Gastrocnemius medialis (tissue), 4 donors: ENCODE data around the gene DDI1. TPM values are rescaled to one million over a fixed set of nuclear protein-coding genes. Genes with fewer than 3 reads are reported as not detected.

Source experiments
- ATAC-seq, 2 donors: fragments of 150-250 bp; one replicate each; pipeline ENCODE4 v1.9.1; 2016
- DNase-seq, 2 donors: peaks; one replicate each; pipeline ENCODE4 v3.0.0-alpha.2; 2019
- H3K27ac ChIP-seq, 4 donors: fragments of 200-600 bp; sonication (generic); 1 replicate in 1 of 4; 2 replicates in 3 of 4; pipeline ENCODE4 v1.5.1; 2016 to 2018; ENCODE audit warnings: mild to moderate bottlenecking in 2 of 4, moderate library complexity in 1 of 4
- H3K27me3 ChIP-seq, 3 donors: fragments of 200-600 bp; sonication (generic) in 2 of 3; 1 replicate in 1 of 3; 2 replicates in 2 of 3; pipeline versions ENCODE4 v1.5.1 to v1.6.0; 2016 to 2019; ENCODE audit warnings: mild to moderate bottlenecking in 1 of 3, moderate library complexity in 1 of 3
- H3K36me3 ChIP-seq, 2 donors: fragments of 200-600 bp; sonication (generic) in 1 of 2; one replicate each; pipeline ENCODE4 v1.5.1; 2017 to 2018
- H3K4me1 ChIP-seq, 2 donors: fragments of 200-600 bp; sonication (generic) in 1 of 2; one replicate each; pipeline ENCODE4 v1.5.1; 2016 to 2017; ENCODE audit warnings: mild to moderate bottlenecking in 2 of 2
- H3K4me3 ChIP-seq, 4 donors: fragments of 200-600 bp; sonication (generic) in 3 of 4; 1 replicate in 1 of 4; 2 replicates in 3 of 4; pipeline ENCODE4 v1.5.1; 2016 to 2019; ENCODE audit warnings: mild to moderate bottlenecking in 2 of 4
- H3K9me3 ChIP-seq, 3 donors: fragments of 200-600 bp; sonication (generic) in 2 of 3; 1 replicate in 1 of 3; 2 replicates in 2 of 3; pipeline ENCODE4 v1.5.1; 2016 to 2019
- POLR2A ChIP-seq, 2 donors: fragments of 450-650 bp; IDR thresholded peaks; one replicate each; pipeline ENCODE4 v1.6.1; 2017; ENCODE audit warnings: antibody characterized with exemption in 2 of 2, mild to moderate bottlenecking in 2 of 2, moderate library complexity in 2 of 2
- in situ Hi-C, 4 donors: fragments of 200-750 bp; cut with MboI; loops; one replicate each; pipeline versions ENCODE4 v1.15.0 to v1.8.0; 2017; ENCODE audit warnings: low sequenced_read_pairs in 4 of 4
- intact Hi-C: fragments of 100-400 bp; cut with DNase I; formaldehyde crosslinking; loops from one replicate; pipeline ENCODE4 v1.15.1; 2023; ENCODE audit warnings: low total_unique reads
- total RNA-seq, 4 donors: library from RNA; depleted of rRNA; stranded (reverse); fragments of >200 nt; gene quantifications; one replicate each; pipeline versions ENCODE4 v1.1.0 to v1.2.3, GENCODE V29; 2016
- TF ChIP-seq, protein P1 (sequence below), 5 experiments: fragments of 450-650 bp in 3 of 5; fragments of 200-600 bp in 2 of 5; sonication (generic) in 2 of 5; IDR thresholded peaks in 4 of 5; conservative IDR thresholded peaks in 1 of 5; 1 replicate in 4 of 5; 2 replicates in 1 of 5; pipeline ENCODE4 v1.5.1; 2016 to 2019; ENCODE audit warnings: antibody characterized with exemption in 5 of 5, mild to moderate bottlenecking in 3 of 5, moderate library complexity in 3 of 5

The DDI1 gene
- total RNA-seq, 4 donors from 2014 or later: not detected

DNA sequence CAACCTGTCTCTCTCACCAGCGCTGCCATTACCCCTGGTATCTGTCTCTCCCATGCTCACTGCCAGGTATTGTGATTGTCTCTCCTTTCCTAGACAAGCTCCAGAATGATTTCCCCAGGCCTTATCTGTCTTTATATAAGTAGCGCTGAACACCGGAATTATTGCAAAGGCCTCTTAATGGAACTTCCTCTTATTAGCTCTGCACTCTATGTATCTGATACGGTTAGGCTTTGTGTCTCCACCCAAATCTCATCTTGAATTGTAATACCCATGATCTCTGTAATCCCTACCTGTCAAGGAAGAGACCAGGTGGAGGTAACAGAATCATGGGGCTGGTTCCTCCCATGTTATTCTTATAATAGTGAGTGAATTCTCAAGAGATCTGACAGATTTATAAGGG, 39.3 kb downstream of the DDI1 start:
- in situ Hi-C loops (no loop called here), intact Hi-C loops (no loop called here)
- Histone ChIP-seq H3K36me3 (no peaks in the 10 kb centered on the region), H3K4me1 (no peaks in the 10 kb centered on the region), H3K4me3 (no peak overlapping the region), H3K27me3 (no peaks in the 10 kb centered on the region), H3K9me3 (no peaks in the 10 kb centered on the region), H3K27ac (no peak overlapping the region)
- DNase-seq (no peak), ATAC-seq (no peak)
- TF ChIP-seq, protein P1, sequence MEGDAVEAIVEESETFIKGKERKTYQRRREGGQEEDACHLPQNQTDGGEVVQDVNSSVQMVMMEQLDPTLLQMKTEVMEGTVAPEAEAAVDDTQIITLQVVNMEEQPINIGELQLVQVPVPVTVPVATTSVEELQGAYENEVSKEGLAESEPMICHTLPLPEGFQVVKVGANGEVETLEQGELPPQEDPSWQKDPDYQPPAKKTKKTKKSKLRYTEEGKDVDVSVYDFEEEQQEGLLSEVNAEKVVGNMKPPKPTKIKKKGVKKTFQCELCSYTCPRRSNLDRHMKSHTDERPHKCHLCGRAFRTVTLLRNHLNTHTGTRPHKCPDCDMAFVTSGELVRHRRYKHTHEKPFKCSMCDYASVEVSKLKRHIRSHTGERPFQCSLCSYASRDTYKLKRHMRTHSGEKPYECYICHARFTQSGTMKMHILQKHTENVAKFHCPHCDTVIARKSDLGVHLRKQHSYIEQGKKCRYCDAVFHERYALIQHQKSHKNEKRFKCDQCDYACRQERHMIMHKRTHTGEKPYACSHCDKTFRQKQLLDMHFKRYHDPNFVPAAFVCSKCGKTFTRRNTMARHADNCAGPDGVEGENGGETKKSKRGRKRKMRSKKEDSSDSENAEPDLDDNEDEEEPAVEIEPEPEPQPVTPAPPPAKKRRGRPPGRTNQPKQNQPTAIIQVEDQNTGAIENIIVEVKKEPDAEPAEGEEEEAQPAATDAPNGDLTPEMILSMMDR (IDR thresholded peaks at IDR 0.05 in 4 of 5, conservative IDR thresholded peaks at IDR 0.05 in 1 of 5): no peak
- no peak for TF ChIP-seq POLR2A (IDR thresholded peaks at IDR 0.05)

DNA sequence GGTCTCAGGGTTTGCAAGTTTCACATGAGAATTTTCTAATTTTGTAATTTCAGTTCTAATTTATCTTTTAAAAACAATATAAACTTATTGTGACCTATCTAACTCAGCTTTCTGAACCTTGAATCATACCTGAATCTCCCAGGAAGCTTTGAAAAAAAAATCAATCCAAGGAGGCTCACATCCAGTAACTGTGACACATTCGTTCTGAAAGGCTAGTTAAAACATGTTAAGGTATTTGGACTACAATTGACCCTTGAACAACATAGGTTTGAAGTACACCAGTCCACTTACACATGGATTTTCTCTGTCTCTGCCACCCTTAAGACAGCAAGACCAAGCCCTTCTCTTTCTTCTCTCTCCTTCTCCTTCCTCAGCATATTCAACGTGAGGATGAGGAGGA, 40.0 kb downstream of the DDI1 start:
- TF ChIP-seq, protein P1 (IDR thresholded peaks at IDR 0.05 in 4 of 5, conservative IDR thresholded peaks at IDR 0.05 in 1 of 5): no peak
- TF ChIP-seq POLR2A (IDR thresholded peaks at IDR 0.05): no peak
- DNase-seq: no peak
- intact Hi-C loops (no loop called here), in situ Hi-C loops (no loop called here)
- Histone ChIP-seq H3K4me3 (no peak overlapping the region), H3K27me3 (no peaks in the 10 kb centered on the region), H3K4me1 (no peaks in the 10 kb centered on the region), H3K27ac (no peak overlapping the region), H3K36me3 (no peaks in the 10 kb centered on the region), H3K9me3 (no peaks in the 10 kb centered on the region)
- no peak for ATAC-seq

DNA sequence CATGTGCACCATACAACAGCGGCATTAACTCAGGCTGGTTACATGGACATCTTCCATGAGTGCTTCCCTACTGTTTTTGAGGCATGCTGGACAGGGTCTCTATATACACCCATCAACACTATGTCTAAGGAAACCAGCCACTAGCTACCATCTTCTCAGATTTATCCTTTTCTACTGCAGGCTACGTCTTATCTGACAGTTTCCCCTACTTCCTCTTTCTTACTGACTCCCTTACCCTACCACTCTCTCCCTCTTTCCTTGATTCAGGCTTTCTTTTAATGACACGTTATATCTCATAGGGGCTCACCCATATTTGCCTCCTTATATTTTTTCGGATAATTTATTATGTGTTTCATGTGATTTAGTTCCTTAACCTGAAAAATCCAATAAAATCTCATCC, 41.8 kb downstream of the DDI1 start:
- Histone ChIP-seq H3K27me3 (no peaks in the 10 kb centered on the region), H3K27ac (no peak overlapping the region), H3K9me3 (no peaks in the 10 kb centered on the region), H3K4me3 (no peak overlapping the region), H3K4me1 (no peaks in the 10 kb centered on the region), H3K36me3 (no peaks in the 10 kb centered on the region)
- intact Hi-C loops: no loop called here
- DNase-seq: no peak
- no peak for ATAC-seq
- in situ Hi-C loops: no loop called here
- no peak for TF ChIP-seq POLR2A (IDR thresholded peaks at IDR 0.05)
- TF ChIP-seq, protein P1 (IDR thresholded peaks at IDR 0.05 in 4 of 5, conservative IDR thresholded peaks at IDR 0.05 in 1 of 5): no peak

DNA sequence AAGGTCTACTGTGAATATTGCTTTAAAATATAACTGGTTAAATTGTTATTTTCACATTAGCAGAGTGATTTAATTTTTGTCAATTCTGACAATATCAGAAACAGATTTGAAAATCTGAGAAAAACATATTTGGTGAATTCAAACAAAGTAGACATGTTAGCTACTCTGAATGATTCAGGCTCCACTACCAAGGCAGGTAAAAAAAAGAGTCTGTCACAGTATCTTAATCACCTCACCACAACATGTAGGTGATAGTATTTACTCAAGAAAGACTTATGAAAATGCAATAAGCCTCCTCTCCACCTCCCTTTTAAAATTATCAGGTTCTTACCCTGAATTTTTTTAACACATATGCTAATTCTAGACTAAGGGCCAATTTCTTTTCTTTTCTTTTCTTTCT, 42.6 kb downstream of the DDI1 start:
- no peak for ATAC-seq
- Histone ChIP-seq H3K27me3 (no peaks in the 10 kb centered on the region), H3K9me3 (no peaks in the 10 kb centered on the region), H3K4me3 (no peak overlapping the region), H3K4me1 (no peaks in the 10 kb centered on the region), H3K36me3 (no peaks in the 10 kb centered on the region), H3K27ac (no peak overlapping the region)
- TF ChIP-seq, protein P1 (IDR thresholded peaks at IDR 0.05 in 4 of 5, conservative IDR thresholded peaks at IDR 0.05 in 1 of 5): no peak
- no peak for TF ChIP-seq POLR2A (IDR thresholded peaks at IDR 0.05)
- in situ Hi-C loops: no loop called here
- intact Hi-C loops: no loop called here
- DNase-seq: no peak

DNA sequence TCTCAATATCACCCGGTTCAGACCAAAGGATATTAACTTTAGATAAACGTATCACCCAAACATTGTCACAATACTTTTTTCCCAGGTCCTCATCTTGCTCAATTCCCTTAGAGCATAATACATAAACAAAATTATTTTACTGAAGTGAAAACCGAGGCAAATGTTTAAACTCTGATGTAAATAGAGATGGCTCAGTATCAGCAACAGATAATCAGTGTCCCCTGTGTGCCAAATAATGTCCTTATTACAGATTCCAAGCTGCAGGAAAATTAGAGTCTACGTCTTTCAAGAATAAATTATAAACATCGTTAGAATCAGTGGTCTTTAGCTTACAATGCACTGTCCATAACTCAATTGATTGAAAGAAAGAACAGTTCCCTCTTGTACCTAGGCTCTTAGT, 50.2 kb downstream of the DDI1 start:
- Histone ChIP-seq H3K9me3 (no peaks in the 10 kb centered on the region), H3K27ac (no peak overlapping the region), H3K27me3 (no peaks in the 10 kb centered on the region), H3K36me3 (no peaks in the 10 kb centered on the region), H3K4me3 (no peak overlapping the region), H3K4me1 (no peaks in the 10 kb centered on the region)
- TF ChIP-seq POLR2A (IDR thresholded peaks at IDR 0.05): no peak
- intact Hi-C loops: no loop called here
- DNase-seq: no peak
- in situ Hi-C loops: no loop called here
- no peak for ATAC-seq

Other genes with a start within 250 kb of the DDI1 start
- 1 to 10 TPM; 2.2 to 4.0 (median 2.9) TPM for gene PDGFD, start 127.5 kb downstream of the DDI1 start, total RNA-seq